ENCODE data around the gene TRIM52. TPM values are rescaled to one million over a fixed set of nuclear protein-coding genes. Genes with fewer than 3 reads are reported as not detected.
A peak's percentile ranks its signal among the peaks of the same experiment; 100 is the strongest.

TRIM52 gene
- total and polyA plus RNA-seq, 10 of the 15 experiments (the other 5 are each of a cell fraction or from before 2014, with no cell fraction given): 1.4 to 24.3 (median 8.1) TPM

- Histone ChIP-seq H3K4me2 (ENCODE audit: control insufficient read depth, insufficient read depth) (no peak overlapping the region), H2AFZ (ENCODE audit: control insufficient read depth, low read depth, low read length) (no peak overlapping the region), H3K9me3 (replicated peaks; ENCODE audit: control insufficient read depth, insufficient read depth, low read length) (no peaks in the 10 kb centered on the region), H3K79me2 (ENCODE audit: control insufficient read depth, insufficient read depth, low read length) (peaks cover 17% of the 10 kb centered on the region), H3K4me3 (no peak overlapping the region), H3K27me3 (replicated peaks in 1 of 2; ENCODE audit: control insufficient read depth in 2 of 2, insufficient read depth in 2 of 2, low read length in 1 of 2) (no peaks in the 10 kb centered on the region), H3K27ac (ENCODE audit: control insufficient read depth, insufficient read depth) (no peak overlapping the region), H3K4me1 (ENCODE audit: control insufficient read depth, insufficient read depth, low read length) (peaks cover 3% of the 10 kb centered on the region; the same call in 1 of the 2 replicates), H3K36me3 (ENCODE audit: control insufficient read depth in 2 of 2, insufficient read depth in 2 of 2, low read length in 1 of 2) (peaks cover 37 to 50% of the 10 kb centered on the region in 2 experiments), H4K20me1 (ENCODE audit: control insufficient read depth, insufficient read depth) (peaks cover 10% of the 10 kb centered on the region), H3K9ac (ENCODE audit: control insufficient read depth, insufficient read depth, low read length) (no peak overlapping the region)
- in situ Hi-C loops (cut with MboI): no loop called here
- FAIRE-seq (no peak), DNase-seq (ENCODE audit: low read depth, low spot score) (no peak), ATAC-seq (peak; percentile 14)
- SMC1A ChIA-PET (ENCODE audit: uncharacterized antibody, unreplicated experiment): interaction anchor here (0.9 to 1.1 kb wide), 2 partner anchors 9 to 13 kb away, joined by 3 read pairs; partner anchors contain the start of gene RACK1
- intact Hi-C loops (cut with micrococcal nuclease; ENCODE audit: unreplicated experiment): no loop called here
- CTCF ChIA-PET: interaction anchor here (0.9 kb wide), 1 partner anchor 50 kb away, joined by 4 read pairs; no protein-coding TSS in a partner anchor
- BruUV-seq (replicated peaks): no TSS peak
- POLR2A ChIA-PET: interaction anchor here (1.2 to 3.0 kb wide), 2 partner anchors 10 to 16 kb away, joined by 3 to 10 read pairs; no protein-coding TSS in a partner anchor
- 81% methylated on average over 20 of the region's 22 CpGs for WGBS (ENCODE audit: insufficient coverage, insufficient replicate concordance, low lambda C conversion rate, missing lambda C conversion rate)
- RAD21 ChIA-PET (ENCODE audit: unreplicated experiment): no interaction called here
- TF ChIP-seq POLR2A (IDR thresholded peaks at IDR 0.05; ENCODE audit: low read depth, low read length): peak; percentile 68
- TF ChIP-seq E2F8 (IDR thresholded peaks at IDR 0.05; ENCODE audit: low read depth, partially characterized antibody): no peak
- TF ChIP-seq CUX1 (IDR thresholded peaks at IDR 0.05; ENCODE audit: insufficient replicate concordance, low read depth, low read length): no peak
- no peak for TF ChIP-seq TBL1XR1 (IDR thresholded peaks at IDR 0.05; ENCODE audit: low read depth, low read length)
- TF ChIP-seq CREB1 (IDR thresholded peaks at IDR 0.05; ENCODE audit: low read depth): 0 out of 2 replicates have a peak, but pooled peaks have one; percentile 10
- TF ChIP-seq SMAD5 (IDR thresholded peaks at IDR 0.05; ENCODE audit: low read depth): peak; percentile 4; the same call in 1 of the 2 replicates
- 0 out of 2 replicates have a peak, but pooled peaks have one; percentile 49 for TF ChIP-seq POLR2AphosphoS2 (IDR thresholded peaks at IDR 0.05; ENCODE audit: low read depth, low read length)
- TF ChIP-seq RCOR1 (conservative IDR thresholded peaks at IDR 0.05; ENCODE audit: low read depth, low read length): no peak
- no peak for TF ChIP-seq ASH2L (IDR thresholded peaks at IDR 0.05; ENCODE audit: borderline replicate concordance, low read depth)
- TF ChIP-seq POLR2AphosphoS5 (IDR thresholded peaks at IDR 0.05; ENCODE audit: low read length): peak; percentile 32; the same call in 1 of the 2 replicates
- peak; percentile 49 for TF ChIP-seq BCL3 (IDR thresholded peaks at IDR 0.05; ENCODE audit: borderline replicate concordance, insufficient read depth, low read depth, low read length, poor library complexity, severe bottlenecking)
Observed at GRCh38 chr5:181234455-181235306, 26.3 kb downstream of the TRIM52 start.

Measured in GM12878 (cell line).